ENCODE results near the gene NFASC.

The NFASC gene

GRCh38 chr1:205009670-205010069, 139.0 kb downstream of the NFASC start:
- no peak for DNase-seq (ENCODE audit: low read depth)

GRCh38 chr1:205012391-205013140, 141.9 kb downstream of the NFASC start:
- DNase-seq (ENCODE audit: low read depth), result peak; percentile 13

DNA sequence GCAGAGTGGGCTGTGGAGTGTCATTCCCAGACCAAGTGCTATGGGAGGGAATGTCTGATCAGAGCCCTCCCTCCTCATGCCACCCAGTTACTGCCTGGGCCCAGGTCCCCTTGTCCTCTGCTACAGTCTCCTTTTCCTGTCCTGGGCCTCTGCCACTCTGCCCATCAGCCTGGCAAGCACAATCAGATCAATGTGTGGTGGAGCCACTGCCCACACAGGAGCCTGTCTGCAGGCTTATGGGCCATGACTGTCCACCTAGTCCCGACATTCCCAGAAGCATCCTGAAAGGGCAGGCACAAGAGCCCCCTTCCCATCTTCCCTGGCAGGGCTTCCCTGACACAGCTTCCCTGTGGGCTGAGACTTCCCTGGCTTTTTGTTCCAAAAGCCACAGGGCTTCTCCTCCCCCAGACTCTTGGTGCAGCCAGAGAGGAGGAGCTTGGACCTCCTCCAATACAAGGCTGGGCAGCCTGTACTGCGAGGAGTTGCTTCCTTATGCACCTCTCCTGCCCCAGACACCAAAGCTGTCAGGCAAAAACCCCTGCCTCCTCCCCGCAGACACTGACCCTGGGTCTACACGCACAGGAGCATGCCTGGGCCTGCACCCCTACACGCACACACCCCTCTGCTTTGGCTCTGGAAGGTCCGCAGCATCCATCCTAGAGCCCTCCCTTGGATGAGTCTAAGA, 143.2 kb downstream of the NFASC start:
- no peak for DNase-seq (ENCODE audit: low read depth)

DNA sequence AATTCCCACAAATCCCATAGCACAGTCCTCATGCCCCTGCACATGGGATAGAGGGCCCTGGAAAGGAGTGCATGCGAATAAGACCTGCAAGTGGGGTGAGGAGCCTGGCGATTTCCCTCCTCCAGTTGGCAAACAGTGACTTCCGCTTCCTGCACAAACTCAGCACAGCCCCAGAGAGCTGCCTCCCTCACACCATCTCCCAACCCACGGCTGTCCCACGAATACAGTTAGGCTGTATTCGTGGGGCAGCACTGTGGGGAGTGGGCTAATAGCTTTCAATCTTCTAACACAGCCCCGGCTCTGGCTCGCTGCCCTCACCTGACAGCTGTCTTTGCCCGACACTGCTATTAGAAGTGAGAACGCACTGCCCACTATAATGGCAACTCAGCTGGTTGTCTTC, 144.1 kb downstream of the NFASC start:
- no peak for DNase-seq (ENCODE audit: low read depth)

DNA sequence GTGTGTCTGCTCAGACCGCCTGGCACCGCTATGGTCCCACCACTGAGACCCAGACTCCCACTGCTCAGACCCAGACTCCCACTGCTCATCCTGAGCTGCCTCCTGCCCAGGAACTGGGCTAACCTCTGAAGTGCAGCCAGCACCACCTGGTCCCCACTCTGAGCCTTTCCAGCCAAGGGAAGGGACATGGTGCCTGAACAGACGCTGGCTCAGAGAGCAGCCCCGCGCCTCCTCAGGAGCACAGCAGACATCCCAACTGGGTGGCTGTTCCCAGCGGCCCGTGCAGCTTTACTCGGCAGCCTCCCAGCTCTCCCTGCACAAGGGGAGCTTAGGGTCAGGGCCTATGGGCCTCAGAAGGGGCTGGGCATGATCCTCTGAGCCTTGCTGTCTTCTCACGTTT, 144.6 kb downstream of the NFASC start:
- no peak for DNase-seq (ENCODE audit: low read depth)

- DNase-seq (ENCODE audit: low read depth), result no peak
These were observed 145.4 kb downstream of the NFASC start for GRCh38 chr1:205016075-205016474.

DNA sequence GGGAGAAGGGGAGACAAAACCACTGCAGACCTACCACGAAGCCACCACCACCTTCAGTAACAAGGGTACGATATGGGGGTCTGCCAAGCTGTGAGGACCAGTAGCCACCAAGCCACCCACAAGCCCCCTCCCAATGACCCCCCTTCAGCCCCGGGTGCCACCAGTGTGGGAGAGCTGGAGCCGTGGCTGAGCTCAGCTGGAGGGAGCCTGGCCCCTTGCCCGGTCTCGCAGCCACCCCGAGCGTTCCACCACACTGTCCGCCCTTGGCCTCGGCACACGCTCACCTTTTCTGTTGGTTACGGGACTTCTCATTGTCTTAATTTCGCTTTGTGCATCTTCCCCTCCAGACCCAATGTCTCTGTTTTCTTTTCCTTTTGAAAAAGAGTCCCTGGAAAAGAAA, 145.9 kb downstream of the NFASC start:
- no peak for DNase-seq (ENCODE audit: low read depth)

DNA sequence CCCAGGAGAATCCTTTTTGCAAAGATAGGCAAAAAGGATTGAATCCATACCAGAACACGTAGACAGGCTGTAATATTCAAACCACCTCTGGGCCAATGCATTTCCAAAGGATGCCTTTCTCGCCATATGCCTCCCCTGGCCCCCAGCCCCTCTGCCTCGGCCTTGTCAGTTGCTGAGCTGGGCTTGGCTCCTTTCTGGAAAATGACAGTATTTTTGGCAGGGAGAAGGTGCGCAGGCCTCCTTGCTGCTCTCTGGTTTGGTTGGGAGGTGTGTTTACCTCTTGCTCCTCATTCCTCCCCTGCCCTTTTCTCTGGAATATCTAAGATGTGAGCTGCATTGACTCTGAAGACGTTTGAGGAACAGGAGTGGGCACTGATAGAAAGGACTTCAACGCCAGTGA, 146.3 kb downstream of the NFASC start:
- no peak for DNase-seq (ENCODE audit: low read depth)

DNA sequence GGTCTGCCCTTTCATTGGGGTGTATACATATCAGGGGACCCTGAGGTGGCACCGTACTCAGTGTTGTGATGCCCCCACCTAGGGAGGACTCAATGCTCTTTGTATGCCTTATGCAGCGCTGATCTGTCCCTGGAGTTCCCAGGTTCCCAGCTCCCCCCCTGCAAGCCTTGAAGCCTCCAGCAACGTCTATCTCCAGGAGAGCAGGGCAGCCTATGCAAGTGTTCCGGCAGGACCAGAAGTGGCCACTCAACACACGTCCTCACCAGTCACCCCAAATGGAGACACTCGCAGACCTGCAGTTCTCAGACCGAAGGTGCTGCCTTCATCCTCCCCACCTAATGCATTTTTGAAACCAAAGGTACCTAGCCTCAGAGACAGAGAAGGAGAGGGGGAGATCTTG, 147.1 kb downstream of the NFASC start:
- no peak for DNase-seq (ENCODE audit: low read depth)

GRCh38 chr1:205018381-205018780, 147.7 kb downstream of the NFASC start:
- no peak for DNase-seq (ENCODE audit: low read depth)

- DNase-seq (ENCODE audit: low read depth), result no peak
These were observed 149.8 kb downstream of the NFASC start for GRCh38 chr1:205020466-205020865.

DNA sequence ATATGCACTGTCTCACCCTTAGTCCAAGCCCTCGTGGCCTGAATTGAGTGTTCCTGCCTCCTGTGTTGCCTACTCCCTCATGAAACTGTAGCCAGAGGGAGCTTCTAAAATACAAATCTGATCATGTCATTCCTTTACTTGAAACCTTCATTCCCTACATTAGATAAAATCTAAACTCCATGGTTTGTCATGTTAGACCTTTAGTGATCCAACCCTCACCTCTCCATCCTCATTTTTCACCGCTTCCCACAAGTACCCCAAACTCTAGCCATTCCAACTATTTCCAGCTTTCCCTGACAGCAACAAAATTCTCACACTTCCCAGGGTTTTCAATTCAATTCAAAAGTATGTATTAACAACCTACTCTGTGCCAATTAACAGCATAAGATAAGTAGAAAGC, 154.0 kb downstream of the NFASC start:
- DNase-seq (ENCODE audit: low read depth), result no peak

- DNase-seq (ENCODE audit: low read depth), result no peak
These were observed 154.6 kb downstream of the NFASC start for GRCh38 chr1:205025239-205025638.

DNA sequence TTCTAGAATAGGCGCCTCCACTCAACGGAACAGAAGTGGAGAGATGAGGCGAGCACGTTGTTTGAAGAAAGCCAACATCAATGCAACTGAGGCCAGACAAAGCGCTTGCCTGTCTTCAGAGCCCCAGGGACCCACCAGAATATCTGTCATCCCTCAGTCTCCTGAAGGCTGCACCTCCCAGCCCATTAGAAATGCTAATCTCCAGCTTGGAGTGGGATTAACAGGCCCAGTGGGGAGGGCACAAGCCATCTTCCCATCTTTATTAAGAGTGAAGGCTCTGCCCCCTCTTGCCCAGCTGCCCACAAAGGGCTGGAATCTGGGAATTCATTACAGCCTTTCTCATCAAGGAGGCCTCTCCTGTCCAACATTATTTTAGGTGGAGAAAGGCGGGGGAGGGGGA, 155.5 kb downstream of the NFASC start:
- DNase-seq (ENCODE audit: low read depth), result no peak

DNA sequence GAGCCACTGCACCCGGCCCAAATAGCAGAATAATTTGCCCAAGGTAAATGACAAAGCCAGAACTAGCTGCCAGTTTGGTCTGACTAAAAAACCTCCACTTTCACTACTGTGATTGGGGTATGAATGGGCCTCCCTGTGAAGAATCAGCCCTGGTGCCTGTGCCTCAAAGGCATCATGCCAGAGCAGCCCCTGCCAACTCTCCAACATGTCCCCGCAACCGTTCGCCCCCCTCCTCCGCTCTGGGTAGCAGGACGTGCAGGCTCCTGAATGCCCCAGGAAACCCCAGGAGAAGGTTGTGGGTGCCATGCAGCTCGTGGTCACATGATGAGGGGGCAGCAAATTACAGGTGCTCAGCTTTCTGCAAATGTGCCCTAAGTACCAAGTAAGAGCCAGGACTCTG, 157.7 kb downstream of the NFASC start:
- DNase-seq (ENCODE audit: low read depth), result no peak

GRCh38 chr1:205028924-205029323, 158.3 kb downstream of the NFASC start:
- no peak for DNase-seq (ENCODE audit: low read depth)

- no peak for DNase-seq (ENCODE audit: low read depth)
These were observed 159.6 kb downstream of the NFASC start for GRCh38 chr1:205030241-205030640.

- no peak for DNase-seq (ENCODE audit: low read depth)
These were observed 160.2 kb downstream of the NFASC start for GRCh38 chr1:205030896-205031295.

GRCh38 chr1:205032508-205032907, 161.8 kb downstream of the NFASC start:
- DNase-seq (ENCODE audit: low read depth), result no peak

DNA sequence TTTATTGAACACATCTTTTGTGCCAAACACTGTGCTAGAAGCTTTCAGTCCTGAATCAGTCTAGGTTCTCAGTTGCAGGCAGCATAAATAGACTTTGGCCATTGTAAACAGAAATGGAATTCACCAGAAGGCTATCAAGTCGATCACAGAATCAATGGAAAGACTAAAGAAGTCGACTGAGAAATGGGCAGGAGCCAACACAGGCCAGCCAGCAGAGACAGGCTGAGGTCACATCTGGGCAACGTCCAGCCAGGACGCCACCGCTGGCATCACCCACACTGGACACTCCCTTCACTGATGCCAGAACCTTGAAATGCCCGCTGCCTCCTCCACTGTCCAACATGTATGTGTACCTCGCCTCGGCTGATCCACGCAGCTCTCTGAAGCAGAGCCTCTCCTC, 166.9 kb downstream of the NFASC start:
- DNase-seq (ENCODE audit: low read depth), result no peak

DNA sequence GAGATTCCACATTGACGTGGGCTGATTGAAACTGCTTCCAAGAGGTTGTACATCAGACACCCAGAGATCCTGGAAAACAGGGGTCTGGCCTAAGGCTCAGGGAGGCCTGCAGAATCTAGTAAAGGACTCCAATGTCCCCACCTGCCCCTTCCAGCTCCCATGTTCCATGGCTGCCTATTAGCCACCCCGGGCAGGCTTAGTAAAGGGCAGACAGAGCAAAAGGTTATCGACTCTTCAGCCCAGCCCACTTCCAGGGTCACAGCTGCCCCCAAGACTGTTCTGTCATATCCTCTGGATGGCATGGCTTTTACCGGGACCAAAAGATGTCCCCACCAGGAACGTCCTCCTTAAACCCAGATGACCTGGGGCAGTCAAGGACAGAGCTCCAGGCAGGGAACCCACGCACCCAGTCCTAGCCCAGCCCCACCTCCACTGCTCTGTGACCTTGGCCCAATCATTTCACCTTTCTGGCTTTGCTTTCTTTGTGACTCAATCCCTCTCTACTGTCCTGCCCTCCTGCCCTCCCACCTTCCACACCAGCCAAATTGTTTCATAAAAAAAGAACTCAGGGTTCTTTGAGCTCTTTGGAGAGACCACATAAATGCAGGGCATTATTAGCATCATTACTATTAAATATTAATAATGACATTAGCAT, 167.6 kb downstream of the NFASC start:
- no peak for DNase-seq (ENCODE audit: low read depth)

DNA sequence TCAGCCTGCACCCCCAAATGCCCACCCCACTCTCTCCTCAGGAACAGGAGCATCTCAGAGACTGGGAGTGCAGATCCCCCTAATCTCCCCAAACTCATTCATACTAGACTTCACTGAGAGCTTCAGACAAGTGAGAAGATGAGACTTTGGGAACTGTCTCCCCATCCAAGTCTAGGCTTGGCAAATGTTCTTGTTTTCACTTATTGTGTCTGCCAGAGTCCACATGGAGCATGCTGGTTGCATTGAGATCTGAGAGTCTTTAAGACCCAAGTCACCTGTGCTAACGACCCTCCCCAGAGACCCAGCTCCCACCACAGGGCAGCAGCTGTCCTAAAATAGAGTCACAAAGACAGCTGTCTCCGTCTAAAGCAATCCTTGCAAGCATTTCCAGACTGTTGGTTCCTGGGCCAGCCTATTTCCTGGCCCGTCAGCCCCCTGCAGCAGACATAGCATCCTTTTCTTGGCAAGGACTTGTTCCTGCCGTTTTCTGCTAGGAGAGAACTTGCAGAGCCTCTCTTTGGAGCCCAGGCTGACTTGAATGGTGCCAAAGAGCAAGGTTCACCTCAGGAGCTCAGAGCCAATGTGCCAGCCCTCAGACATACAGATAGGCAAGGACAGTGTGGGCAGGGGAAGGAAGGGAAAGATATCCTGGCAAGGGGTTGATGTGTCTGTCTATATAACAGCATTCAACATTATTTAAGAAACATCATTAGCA, 170.5 kb downstream of the NFASC start:
- no peak for DNase-seq (ENCODE audit: low read depth)
